GM12801 (cell line): ENCODE results near the gene LIPC.

ENCODE experiments used
- CTCF ChIP-seq: IDR thresholded peaks from one replicate; pipeline ENCODE4 v1.5.1; 2011; ENCODE audit warnings: control low read depth; ENCODE audit not compliant: insufficient read length; ENCODE audit errors: extremely low read depth

LIPC gene

GRCh38 chr15:58415636-58416035, 16.2 kb upstream of the LIPC start:
- no peak for TF ChIP-seq CTCF

GRCh38 chr15:58416963-58417362, 14.8 kb upstream of the LIPC start:
- no peak for TF ChIP-seq CTCF

- no peak for TF ChIP-seq CTCF
These were observed 13.7 kb upstream of the LIPC start for GRCh38 chr15:58418135-58418534.

GRCh38 chr15:58419803-58420524, 11.8 kb upstream of the LIPC start:
- no peak for TF ChIP-seq CTCF

GRCh38 chr15:58420579-58421043, 11.2 kb upstream of the LIPC start:
- TF ChIP-seq CTCF = no peak

- no peak for TF ChIP-seq CTCF
These were observed 8.6 kb upstream of the LIPC start for GRCh38 chr15:58423205-58423604.

- no peak for TF ChIP-seq CTCF
These were observed 7.8 kb upstream of the LIPC start for GRCh38 chr15:58423831-58424608.
